ENCODE results near the gene PTTG1IP2.
"Not testable (repeated sequence)": the region's sequence is repeated elsewhere in the genome, so short reads cannot be mapped to it uniquely, and the experiment has no call there.

PTTG1IP2 gene

DNA sequence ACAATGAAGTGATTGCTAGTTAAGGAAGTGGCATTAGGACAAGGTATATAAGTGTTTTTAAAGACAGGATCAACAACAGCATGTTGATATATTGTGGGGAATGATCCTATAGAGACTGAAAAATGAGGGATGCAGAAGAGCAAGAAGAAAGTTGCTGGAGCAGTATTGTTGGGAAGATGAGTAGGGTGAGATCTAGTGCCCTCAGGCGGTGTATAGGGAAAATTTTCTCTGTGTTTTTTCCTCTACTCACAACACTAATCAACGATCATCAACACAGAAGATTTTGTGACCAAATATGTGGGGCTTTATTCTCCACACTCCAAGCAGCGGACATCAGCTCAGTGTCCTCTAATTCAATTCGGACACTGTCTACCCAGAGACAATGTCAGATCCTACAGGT is 9.6 kb upstream of the PTTG1IP2 start:
- no peak for ATAC-seq (replicated peaks)
- H3K4me3 Mint-ChIP-seq, result no peak overlapping the region
- H3K36me3 Mint-ChIP-seq, result peaks cover 6 to 10% of the 10 kb centered on the region in 2 donors
- H3K27me3 Mint-ChIP-seq, result peaks cover 5 to 6% of the 10 kb centered on the region in 2 donors
- H3K27ac Mint-ChIP-seq, result no peak overlapping the region
- peaks cover 6 to 7% of the 10 kb centered on the region in 2 donors for H3K9me3 Mint-ChIP-seq
- DNase-seq, result no peak
- peaks cover 16 to 17% of the 10 kb centered on the region in 2 donors for H3K4me1 Mint-ChIP-seq

DNA sequence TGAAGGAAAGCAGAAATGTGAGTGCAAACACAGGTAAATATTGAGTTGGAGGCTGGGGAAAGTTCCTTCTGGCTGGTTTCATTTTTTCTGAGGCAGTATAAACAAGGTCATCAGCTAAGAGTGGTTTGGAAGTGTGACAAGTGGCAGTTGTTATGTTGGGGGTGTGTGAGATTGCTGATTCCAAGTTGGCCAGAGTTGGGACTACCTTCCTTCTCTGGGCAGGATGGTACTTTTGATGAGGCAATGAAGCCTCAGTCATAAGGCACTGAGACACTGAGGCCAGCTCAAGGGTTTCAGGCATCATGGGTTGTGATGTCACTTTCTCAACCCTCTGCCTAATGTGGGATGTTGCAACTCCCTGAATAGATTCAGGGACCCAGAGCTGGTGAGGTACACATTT is 8.2 kb upstream of the PTTG1IP2 start:
- H3K4me3 Mint-ChIP-seq, result no peak overlapping the region
- no peak overlapping the region for H3K27ac Mint-ChIP-seq
- peaks cover 6 to 10% of the 10 kb centered on the region in 2 donors for H3K4me1 Mint-ChIP-seq
- H3K9me3 Mint-ChIP-seq, result peaks cover 14 to 16% of the 10 kb centered on the region in 2 donors
- ATAC-seq (replicated peaks), result no peak
- H3K27me3 Mint-ChIP-seq, result no peaks in the 10 kb centered on the region
- peaks cover 12 to 21% of the 10 kb centered on the region in 2 donors for H3K36me3 Mint-ChIP-seq
- no peak for DNase-seq

DNA sequence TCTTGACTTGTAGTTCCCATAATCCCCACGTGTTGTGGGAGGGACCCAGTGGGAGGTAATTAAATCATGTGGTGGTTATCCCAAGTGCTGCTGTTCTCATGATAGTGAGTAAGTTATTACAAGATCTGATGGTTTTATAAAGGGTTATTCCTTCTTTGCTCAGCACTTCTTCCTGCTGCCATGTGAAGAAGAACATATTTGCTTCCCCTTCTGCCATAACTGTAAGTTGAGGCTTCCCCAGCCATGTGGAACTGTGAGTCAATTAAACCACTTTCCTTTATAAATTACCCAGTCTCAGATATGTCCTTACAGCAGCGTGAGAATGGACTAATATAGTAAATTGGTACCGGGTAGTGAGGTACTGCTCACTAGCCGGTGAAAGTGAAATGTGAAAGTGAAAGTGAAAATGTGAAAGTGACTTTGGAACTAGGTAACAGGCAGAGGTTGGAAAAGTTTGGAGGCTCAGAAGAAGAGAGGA is 6.2 kb upstream of the PTTG1IP2 start:
- H3K36me3 Mint-ChIP-seq, result peaks cover 12 to 21% of the 10 kb centered on the region in 2 donors

DNA sequence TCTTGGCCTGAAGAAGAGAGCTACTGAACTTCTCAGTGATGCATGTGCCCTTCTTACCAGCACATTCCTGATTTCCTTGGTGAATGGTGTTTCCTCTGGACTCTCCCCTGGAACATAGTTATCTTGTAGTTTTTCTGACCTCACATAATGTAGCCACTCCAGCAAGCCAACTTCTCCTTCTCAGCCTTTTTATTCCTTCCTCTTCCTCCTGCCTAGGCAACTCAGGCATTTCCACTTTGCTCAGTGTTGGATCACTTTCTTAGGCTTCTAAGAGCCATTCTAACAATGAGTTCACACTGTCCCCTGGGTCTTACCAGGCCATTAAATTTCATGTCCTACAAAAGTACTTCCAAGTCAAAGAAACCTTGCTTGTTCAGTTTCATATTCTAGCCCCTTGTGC is 3.6 kb upstream of the PTTG1IP2 start:
- H3K27ac Mint-ChIP-seq, result no peak overlapping the region
- peaks cover 14 to 16% of the 10 kb centered on the region in 2 donors for H3K9me3 Mint-ChIP-seq
- DNase-seq (no peak), ATAC-seq (replicated peaks) (no peak)
- peaks cover 5 to 8% of the 10 kb centered on the region in 2 donors for H3K27me3 Mint-ChIP-seq
- peaks cover 15 to 21% of the 10 kb centered on the region in 2 donors for H3K36me3 Mint-ChIP-seq
- no peak overlapping the region for H3K4me3 Mint-ChIP-seq
- H3K4me1 Mint-ChIP-seq, result peaks cover 6 to 10% of the 10 kb centered on the region in 2 donors

More for the DNA sequence above, 6.2 kb upstream of the PTTG1IP2 start:
- ATAC-seq (replicated peaks), result peak in 1 of 2 donors; percentile 20
- H3K27me3 Mint-ChIP-seq, H3K4me1 Mint-ChIP-seq, DNase-seq: not testable (repeated sequence)
- Mint-ChIP-seq H3K4me3 (peak overlapping the region; percentile 15 to 52), H3K9me3 (peaks cover 14 to 16% of the 10 kb centered on the region in 2 donors), H3K27ac (peak overlapping the region; percentile 49)

DNA sequence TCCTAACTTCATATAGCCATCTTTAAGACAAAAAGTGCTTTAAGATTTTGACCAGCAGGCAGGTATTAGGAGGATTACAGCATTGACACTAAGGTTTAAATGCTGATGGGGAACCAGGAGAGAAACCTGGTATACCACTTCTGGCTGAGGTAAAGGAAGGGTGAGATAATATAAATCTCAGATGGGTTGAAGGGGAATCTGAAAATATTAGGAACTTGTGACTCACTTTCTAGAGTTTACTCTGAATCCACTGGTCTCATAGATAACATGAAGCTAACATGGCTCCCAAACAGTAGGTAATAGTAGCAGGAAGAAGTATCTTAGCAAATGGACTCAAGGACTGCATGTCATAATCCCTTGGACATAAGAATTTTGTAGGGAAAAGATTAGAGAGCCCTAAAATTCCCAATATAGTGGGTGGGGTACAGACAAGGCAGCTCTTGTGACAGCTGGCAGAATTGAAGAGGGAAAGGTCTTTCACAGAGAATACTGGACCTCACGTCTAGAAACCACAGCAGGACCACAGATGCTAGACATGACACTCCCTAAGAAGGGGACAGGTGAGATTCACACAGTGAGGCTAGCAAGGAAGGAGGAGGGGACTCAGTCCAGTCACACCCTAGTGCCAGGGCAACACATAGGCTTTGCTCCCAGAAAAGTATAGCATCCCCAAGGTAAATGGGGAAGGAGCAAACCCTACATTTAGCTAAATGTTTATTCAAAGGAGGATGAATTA is 3.5 kb downstream of the PTTG1IP2 start:
- Mint-ChIP-seq H3K4me3 (no peak overlapping the region), H3K36me3 (peaks cover 4% of the 10 kb centered on the region in 2 donors), H3K9me3 (peaks cover 2 to 4% of the 10 kb centered on the region in 2 donors), H3K27ac (no peak overlapping the region), H3K27me3 (peaks cover 15 to 28% of the 10 kb centered on the region in 2 donors), H3K4me1 (peaks cover 0 to 5% of the 10 kb centered on the region in 2 donors)
- ATAC-seq (replicated peaks) (peak; percentile 73 to 95), DNase-seq (no peak)

DNA sequence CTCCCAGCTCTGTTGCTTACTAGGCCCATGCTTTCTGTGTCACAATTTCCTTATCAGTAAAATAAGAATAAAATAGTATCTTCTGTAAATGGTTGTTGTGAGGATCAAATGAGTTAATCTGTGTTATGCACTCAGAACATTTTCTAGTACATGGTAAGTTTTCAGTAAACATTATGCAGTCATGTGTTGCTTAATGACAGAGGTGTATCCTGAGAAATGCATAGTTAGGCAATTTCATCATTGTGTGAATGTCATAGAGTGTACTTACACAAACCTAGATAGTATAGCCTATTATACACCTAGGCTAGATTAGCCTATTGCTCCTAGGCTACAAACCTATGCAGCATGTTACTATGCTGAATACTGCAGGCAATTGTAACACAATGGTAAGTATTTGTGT is 4.4 kb downstream of the PTTG1IP2 start:
- Mint-ChIP-seq H3K4me1 (peaks cover 0 to 5% of the 10 kb centered on the region in 2 donors), H3K4me3 (no peak overlapping the region), H3K27ac (no peak overlapping the region), H3K9me3 (peaks cover 2 to 4% of the 10 kb centered on the region in 2 donors), H3K36me3 (peaks cover 4% of the 10 kb centered on the region in 2 donors), H3K27me3 (peaks cover 15 to 28% of the 10 kb centered on the region in 2 donors)
- DNase-seq (no peak), ATAC-seq (replicated peaks) (no peak)

DNA sequence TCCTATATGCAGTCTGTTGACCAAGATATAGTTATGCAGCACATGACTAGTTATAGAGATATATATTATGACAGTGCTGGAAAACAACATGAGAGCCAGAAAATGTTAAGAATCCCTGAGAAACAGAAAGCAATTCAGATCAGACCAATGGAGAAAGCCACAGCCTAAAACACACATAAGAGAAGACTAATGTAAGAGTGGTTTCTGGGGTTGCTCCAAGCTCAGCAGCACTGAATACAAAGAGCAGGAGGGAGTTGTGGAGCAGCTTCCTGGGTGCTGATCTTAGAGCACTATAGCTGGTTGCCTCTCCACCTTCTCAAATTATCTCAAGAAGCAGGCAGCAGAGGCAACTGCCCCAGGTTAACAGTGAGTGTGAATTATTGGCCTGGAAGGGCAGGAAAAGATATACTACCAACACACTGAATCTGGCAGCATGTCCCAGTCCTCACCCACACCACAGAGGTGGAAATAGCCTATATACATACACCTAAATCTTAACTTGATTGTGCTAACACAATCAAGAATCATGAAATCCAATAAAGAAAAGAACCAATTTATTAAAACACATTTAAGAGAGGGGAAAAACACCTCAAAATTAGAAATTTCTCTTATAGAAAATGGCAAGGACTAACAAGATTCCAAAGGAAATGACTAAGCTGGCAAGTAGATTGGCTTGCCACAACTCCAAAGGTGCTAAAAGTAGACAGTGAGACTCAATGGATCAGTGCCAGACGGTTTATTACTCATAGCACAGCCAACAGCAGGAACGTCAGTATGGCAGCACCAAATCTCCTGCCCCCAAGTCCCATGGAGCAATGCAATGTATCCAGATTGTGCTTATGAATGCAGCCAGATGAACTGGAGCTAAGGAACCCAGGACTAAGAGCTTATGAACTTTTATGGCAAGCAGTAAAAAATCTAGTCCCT is 5.1 kb downstream of the PTTG1IP2 start:
- Mint-ChIP-seq H3K4me1 (peaks cover 0 to 5% of the 10 kb centered on the region in 2 donors), H3K36me3 (peaks cover 2 to 4% of the 10 kb centered on the region in 2 donors), H3K4me3 (no peak overlapping the region), H3K27ac (no peak overlapping the region), H3K9me3 (peaks cover 2 to 4% of the 10 kb centered on the region in 2 donors), H3K27me3 (peaks cover 11 to 22% of the 10 kb centered on the region in 2 donors)
- no peak for DNase-seq
- ATAC-seq (replicated peaks), result no peak

DNA sequence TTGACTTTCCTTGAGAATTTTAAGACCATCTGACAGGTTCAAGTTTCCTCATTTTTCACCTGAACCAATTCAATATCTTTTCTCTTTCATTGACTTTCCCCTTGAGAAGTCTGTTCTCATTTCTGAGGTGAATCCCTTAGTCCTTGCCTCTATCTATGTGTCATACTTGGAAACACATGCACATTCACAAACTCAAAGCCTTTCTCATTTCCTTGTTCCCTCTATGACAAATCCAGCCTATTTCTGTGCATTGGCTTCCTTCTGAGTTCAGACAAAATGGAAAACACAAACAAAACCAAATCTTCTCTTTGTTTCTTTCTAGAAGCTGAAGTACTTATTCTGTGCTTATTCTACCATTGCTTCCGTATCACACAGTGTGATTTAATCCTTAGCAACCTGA is 13.8 kb downstream of the PTTG1IP2 start:
- Mint-ChIP-seq H3K36me3 (no peaks in the 10 kb centered on the region), H3K27ac (no peak overlapping the region), H3K4me3 (no peak overlapping the region), H3K27me3 (peaks cover 10 to 26% of the 10 kb centered on the region in 2 donors), H3K9me3 (no peaks in the 10 kb centered on the region), H3K4me1 (peaks cover 0 to 2% of the 10 kb centered on the region in 2 donors)
- no peak for ATAC-seq (replicated peaks)
- no peak for DNase-seq

DNA sequence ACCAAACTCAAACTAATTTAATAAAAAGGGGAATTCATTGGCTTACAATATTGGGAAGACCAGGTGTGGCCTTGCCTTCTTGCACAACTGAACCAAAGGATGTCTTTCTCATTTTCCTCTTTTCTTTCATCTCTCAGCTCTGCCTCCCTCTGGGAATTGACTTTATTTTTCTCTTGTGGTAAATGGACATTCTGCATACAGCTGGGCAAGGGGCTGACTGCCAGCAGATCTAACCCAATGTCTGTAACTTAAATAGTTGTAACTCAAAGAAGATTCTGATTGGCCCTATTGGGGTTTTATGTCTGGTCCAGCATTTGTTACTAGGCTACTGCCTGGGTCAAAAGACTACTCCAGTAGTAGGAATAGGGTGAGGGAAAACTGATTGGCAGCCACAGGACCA is 15.3 kb downstream of the PTTG1IP2 start:
- Mint-ChIP-seq H3K9me3 (no peaks in the 10 kb centered on the region), H3K4me1 (peaks cover 0 to 2% of the 10 kb centered on the region in 2 donors), H3K27me3 (peaks cover 10 to 24% of the 10 kb centered on the region in 2 donors), H3K36me3 (no peaks in the 10 kb centered on the region), H3K27ac (no peak overlapping the region), H3K4me3 (no peak overlapping the region)
- no peak for ATAC-seq (replicated peaks)
- DNase-seq, result no peak

DNA sequence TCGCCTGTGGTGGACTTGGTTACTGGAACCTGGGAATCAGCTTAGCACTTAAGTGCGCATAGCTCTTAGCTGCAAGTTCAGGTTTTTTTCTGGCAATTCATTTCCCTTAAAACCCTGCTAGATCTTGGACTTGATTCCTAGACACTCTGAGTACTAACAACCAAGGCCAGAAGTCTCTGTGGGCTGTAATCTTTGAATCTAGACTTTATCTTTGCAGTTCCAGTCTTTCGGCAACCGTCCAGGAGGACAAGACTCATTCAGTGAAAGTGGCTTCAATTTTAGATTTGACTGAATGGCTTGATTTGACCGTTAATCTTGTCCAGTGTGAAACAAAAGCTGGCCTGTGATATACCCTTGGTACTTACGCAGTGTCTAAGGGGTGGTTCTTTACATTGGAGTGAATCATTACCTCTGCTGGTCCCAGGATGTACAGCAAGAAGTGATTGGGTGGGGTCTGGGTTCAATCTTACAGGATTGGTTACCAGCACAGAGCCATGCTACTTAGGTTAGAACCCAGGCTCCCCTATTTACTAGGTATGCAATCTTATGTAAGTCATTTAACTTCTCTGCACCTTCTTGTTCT is 16.4 kb downstream of the PTTG1IP2 start:
- no peaks in the 10 kb centered on the region for H3K36me3 Mint-ChIP-seq
- H3K4me1 Mint-ChIP-seq, result peaks cover 0 to 2% of the 10 kb centered on the region in 2 donors
- H3K27me3 Mint-ChIP-seq, result peaks cover 10 to 17% of the 10 kb centered on the region in 2 donors
- H3K9me3 Mint-ChIP-seq, result no peaks in the 10 kb centered on the region
- ATAC-seq (replicated peaks) (no peak), DNase-seq (no peak)
- no peak overlapping the region for H3K27ac Mint-ChIP-seq
- no peak overlapping the region for H3K4me3 Mint-ChIP-seq

DNA sequence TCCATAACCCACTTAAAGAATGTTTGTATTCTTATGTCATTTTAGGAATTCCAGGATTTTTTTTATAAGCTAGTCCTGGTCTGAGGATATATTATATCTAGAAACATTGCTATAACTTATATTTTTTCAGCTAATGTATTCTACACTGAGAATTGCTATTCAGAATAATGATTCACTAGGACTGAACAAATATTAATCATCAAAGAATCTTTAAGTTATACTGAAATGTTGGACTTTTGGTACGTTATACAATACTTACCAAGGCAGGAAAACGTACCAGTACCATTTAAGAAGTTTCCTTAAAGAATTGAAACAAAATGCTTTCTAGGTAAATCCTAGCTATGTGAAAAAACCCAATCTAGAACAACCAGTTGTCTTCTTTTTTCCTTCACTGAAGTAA is 18.4 kb downstream of the PTTG1IP2 start:
- H3K4me3 Mint-ChIP-seq, result no peak overlapping the region
- no peaks in the 10 kb centered on the region for H3K9me3 Mint-ChIP-seq
- H3K27me3 Mint-ChIP-seq, result peaks cover 10 to 13% of the 10 kb centered on the region in 2 donors
- peaks cover 0 to 2% of the 10 kb centered on the region in 2 donors for H3K4me1 Mint-ChIP-seq
- no peak for ATAC-seq (replicated peaks)
- no peak for DNase-seq
- H3K36me3 Mint-ChIP-seq, result no peaks in the 10 kb centered on the region
- H3K27ac Mint-ChIP-seq, result no peak overlapping the region

DNA sequence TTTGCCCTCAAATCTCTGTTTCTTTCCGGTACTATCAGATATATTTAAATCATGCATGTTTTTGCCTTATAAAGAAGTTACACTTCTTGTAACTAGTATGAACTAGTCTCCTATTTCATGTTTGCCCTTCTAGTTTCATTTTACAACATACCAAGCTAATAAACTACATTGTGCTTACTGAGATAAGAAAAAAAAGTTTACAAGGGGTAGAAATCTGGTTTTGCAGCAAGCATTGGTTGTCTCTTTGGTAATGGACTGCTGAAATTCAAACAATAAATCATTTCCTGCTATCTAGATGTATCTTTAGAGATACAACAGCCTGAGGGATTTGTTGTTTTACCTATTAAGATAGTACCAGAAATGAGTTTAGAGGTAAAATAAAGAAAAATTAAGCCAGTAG is 18.8 kb downstream of the PTTG1IP2 start:
- DNase-seq (no peak), ATAC-seq (replicated peaks) (no peak)
- H3K36me3 Mint-ChIP-seq, result no peaks in the 10 kb centered on the region
- H3K9me3 Mint-ChIP-seq, result no peaks in the 10 kb centered on the region
- no peak overlapping the region for H3K27ac Mint-ChIP-seq
- peaks cover 0 to 1% of the 10 kb centered on the region in 2 donors for H3K4me1 Mint-ChIP-seq
- peaks cover 9 to 10% of the 10 kb centered on the region in 2 donors for H3K27me3 Mint-ChIP-seq
- no peak overlapping the region for H3K4me3 Mint-ChIP-seq

DNA sequence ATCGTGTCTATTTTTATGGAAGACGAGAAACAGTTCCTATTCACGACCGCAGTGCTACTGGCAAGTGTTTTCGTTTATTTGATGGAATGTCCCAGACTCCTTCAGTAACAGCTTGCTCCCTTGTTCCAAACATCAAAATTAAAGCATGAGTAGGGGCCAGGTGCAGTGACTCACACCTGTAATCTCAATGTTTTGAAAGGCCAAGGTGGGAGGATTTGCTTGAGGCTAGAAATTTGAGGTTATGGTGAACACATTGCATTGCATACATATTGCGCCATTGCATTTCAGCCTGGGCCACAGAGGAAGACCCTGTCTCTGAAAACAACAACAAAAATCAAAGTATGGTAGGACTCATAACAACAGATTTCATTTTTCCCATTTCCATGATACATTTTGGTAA is 22.8 kb downstream of the PTTG1IP2 start:
- Mint-ChIP-seq H3K9me3 (no peaks in the 10 kb centered on the region), H3K4me1 (no peaks in the 10 kb centered on the region), H3K36me3 (no peaks in the 10 kb centered on the region), H3K27me3 (no peaks in the 10 kb centered on the region), H3K4me3 (no peak overlapping the region), H3K27ac (no peak overlapping the region)
- ATAC-seq (replicated peaks), result no peak
- no peak for DNase-seq

DNA sequence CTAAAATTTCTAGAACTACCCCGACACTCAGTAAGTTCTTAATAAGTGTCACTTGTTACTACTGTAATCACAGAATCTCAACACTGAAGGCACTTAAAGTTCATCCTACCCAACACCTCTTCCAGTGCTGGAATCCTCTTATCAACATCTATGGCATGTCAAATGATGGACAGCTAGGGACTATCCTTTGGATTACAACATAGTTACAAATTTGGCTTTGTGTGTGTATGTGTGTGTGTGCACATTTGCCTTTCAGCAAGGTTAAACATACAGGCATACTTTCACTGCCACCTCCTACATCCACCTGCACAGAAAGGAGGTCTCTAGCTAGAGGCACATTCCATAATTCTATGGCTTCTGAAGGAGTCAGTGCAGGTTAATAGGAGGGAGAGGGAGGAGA is 25.8 kb downstream of the PTTG1IP2 start:
- no peaks in the 10 kb centered on the region for H3K36me3 Mint-ChIP-seq
- no peak overlapping the region for H3K27ac Mint-ChIP-seq
- H3K27me3 Mint-ChIP-seq, result no peaks in the 10 kb centered on the region
- DNase-seq (no peak), ATAC-seq (replicated peaks) (no peak)
- H3K4me1 Mint-ChIP-seq, result no peaks in the 10 kb centered on the region
- H3K4me3 Mint-ChIP-seq, result no peak overlapping the region
- no peaks in the 10 kb centered on the region for H3K9me3 Mint-ChIP-seq
